ENCODE results near the gene F13A1.

The F13A1 gene

DNA sequence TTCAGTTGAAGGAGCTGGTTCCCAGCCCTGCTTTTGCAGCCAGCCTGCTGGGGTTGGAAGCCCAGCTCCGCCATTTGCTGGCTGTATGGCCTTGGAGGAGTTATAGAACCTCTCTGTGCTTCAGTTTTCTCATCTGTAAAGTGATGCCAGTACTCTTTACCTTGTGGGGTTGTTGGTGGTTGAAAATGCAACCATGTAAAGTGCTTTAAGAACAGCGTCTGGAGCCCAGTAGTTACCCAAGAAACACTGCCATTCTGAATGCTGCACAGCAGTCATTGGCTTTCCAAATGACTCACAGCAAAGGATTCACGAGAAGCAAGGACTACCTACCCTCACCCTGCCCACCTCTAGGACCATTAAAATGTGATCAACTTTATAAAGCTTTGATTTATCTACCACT, 154.4 kb downstream of the F13A1 start:
- Histone ChIP-seq H3K27me3 (ENCODE audit: insufficient read depth, low read length) (no peaks in the 10 kb centered on the region), H3K27ac (ENCODE audit: low read depth, low read length, poor library complexity, severe bottlenecking) (no peak overlapping the region), H3K4me1 (ENCODE audit: insufficient read depth, low read length, severe bottlenecking) (no peaks in the 10 kb centered on the region), H3K9me2 (ENCODE audit: low read depth, low read length) (no peaks in the 10 kb centered on the region), H3K4me2 (ENCODE audit: low read length) (no peak overlapping the region), H3K36me3 (ENCODE audit: insufficient read depth, low read length) (no peaks in the 10 kb centered on the region; the same call in 1 of the 2 replicates), H3K9me3 (ENCODE audit: low read length) (no peaks in the 10 kb centered on the region), H3F3A (ENCODE audit: insufficient read depth, low read length) (no peaks in the 10 kb centered on the region), H3K4me3 (ENCODE audit: low read depth, low read length, poor library complexity, severe bottlenecking) (no peak overlapping the region), H3K79me2 (ENCODE audit: insufficient read depth, low read length) (no peaks in the 10 kb centered on the region), H3K9ac (ENCODE audit: low read length) (no peak overlapping the region), H2AFZ (ENCODE audit: low read length) (no peak overlapping the region), H4K20me1 (ENCODE audit: insufficient read depth, low read length) (no peaks in the 10 kb centered on the region)
- TF ChIP-seq, protein P1, sequence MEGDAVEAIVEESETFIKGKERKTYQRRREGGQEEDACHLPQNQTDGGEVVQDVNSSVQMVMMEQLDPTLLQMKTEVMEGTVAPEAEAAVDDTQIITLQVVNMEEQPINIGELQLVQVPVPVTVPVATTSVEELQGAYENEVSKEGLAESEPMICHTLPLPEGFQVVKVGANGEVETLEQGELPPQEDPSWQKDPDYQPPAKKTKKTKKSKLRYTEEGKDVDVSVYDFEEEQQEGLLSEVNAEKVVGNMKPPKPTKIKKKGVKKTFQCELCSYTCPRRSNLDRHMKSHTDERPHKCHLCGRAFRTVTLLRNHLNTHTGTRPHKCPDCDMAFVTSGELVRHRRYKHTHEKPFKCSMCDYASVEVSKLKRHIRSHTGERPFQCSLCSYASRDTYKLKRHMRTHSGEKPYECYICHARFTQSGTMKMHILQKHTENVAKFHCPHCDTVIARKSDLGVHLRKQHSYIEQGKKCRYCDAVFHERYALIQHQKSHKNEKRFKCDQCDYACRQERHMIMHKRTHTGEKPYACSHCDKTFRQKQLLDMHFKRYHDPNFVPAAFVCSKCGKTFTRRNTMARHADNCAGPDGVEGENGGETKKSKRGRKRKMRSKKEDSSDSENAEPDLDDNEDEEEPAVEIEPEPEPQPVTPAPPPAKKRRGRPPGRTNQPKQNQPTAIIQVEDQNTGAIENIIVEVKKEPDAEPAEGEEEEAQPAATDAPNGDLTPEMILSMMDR (IDR thresholded peaks at IDR 0.05; ENCODE audit: low read length): no peak
- no peak for TF ChIP-seq EZH2 (IDR thresholded peaks at IDR 0.05; ENCODE audit: borderline replicate concordance, low read length)

DNA sequence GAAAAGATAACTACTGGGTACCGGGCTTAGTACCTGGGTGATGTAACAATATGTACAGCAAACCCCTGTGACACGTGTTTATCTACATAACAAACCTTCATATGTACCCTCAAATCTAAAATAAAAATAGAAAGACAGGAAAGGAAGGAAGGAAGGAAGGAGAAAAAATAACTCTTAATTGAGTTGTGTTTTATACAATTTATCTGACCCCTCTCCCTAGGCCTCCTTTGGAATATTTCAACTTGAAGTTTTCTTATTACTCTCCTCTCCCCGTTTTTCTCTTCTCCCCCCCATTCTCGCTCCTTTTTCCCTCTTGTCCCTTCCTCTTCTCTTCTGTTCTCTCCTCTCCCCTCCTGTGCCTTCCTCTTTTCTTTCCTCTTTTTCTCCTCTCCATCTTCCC, 156.1 kb downstream of the F13A1 start:
- no peaks in the 10 kb centered on the region; the same call in 1 of the 2 replicates for H3K36me3 ChIP-seq (ENCODE audit: insufficient read depth, low read length)
- H3K27ac ChIP-seq (ENCODE audit: low read depth, low read length, poor library complexity, severe bottlenecking): no peak overlapping the region
- no peaks in the 10 kb centered on the region for H4K20me1 ChIP-seq (ENCODE audit: insufficient read depth, low read length)
- no peaks in the 10 kb centered on the region for H3K4me1 ChIP-seq (ENCODE audit: insufficient read depth, low read length, severe bottlenecking)
- TF ChIP-seq, protein P1 (IDR thresholded peaks at IDR 0.05; ENCODE audit: low read length): no peak
- TF ChIP-seq EZH2 (IDR thresholded peaks at IDR 0.05; ENCODE audit: borderline replicate concordance, low read length): no peak
- H3F3A ChIP-seq (ENCODE audit: insufficient read depth, low read length): no peaks in the 10 kb centered on the region
- no peak overlapping the region for H3K9ac ChIP-seq (ENCODE audit: low read length)
- H3K4me3 ChIP-seq (ENCODE audit: low read depth, low read length, poor library complexity, severe bottlenecking): no peak overlapping the region
- H2AFZ ChIP-seq (ENCODE audit: low read length): no peak overlapping the region
- no peaks in the 10 kb centered on the region for H3K9me2 ChIP-seq (ENCODE audit: low read depth, low read length)
- H3K79me2 ChIP-seq (ENCODE audit: insufficient read depth, low read length): no peaks in the 10 kb centered on the region
- H3K9me3 ChIP-seq (ENCODE audit: low read length): no peaks in the 10 kb centered on the region
- H3K4me2 ChIP-seq (ENCODE audit: low read length): no peak overlapping the region
- H3K27me3 ChIP-seq (ENCODE audit: insufficient read depth, low read length): no peaks in the 10 kb centered on the region

DNA sequence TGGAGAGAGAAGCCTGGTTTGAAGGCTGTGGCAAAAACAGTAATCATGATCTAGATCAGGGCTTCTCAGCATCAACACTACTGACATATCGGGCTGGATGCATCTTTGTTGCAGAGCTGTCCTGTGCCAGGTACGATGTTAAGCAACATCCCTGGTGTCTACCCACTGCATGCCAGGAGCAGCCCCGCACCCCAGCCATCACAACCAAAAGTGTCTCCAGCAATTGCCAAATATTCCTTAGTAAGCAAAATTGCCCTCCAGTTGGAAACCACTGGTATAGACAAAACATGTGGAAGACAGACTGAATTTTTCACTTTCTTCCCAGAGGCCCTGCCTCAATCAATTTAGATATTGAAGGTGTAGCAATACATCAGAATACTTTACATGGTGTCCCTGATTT, 166.1 kb downstream of the F13A1 start:
- no peaks in the 10 kb centered on the region for H3K36me3 ChIP-seq (ENCODE audit: insufficient read depth, low read length)
- no peaks in the 10 kb centered on the region for H3K4me1 ChIP-seq (ENCODE audit: insufficient read depth, low read length, severe bottlenecking)
- no peaks in the 10 kb centered on the region for H3K27me3 ChIP-seq (ENCODE audit: insufficient read depth, low read length)
- no peak overlapping the region for H2AFZ ChIP-seq (ENCODE audit: low read length)
- no peaks in the 10 kb centered on the region for H3F3A ChIP-seq (ENCODE audit: insufficient read depth, low read length)
- H3K9me2 ChIP-seq (ENCODE audit: low read depth, low read length): no peaks in the 10 kb centered on the region
- no peak for TF ChIP-seq EZH2 (IDR thresholded peaks at IDR 0.05; ENCODE audit: borderline replicate concordance, low read length)
- TF ChIP-seq, protein P1 (IDR thresholded peaks at IDR 0.05; ENCODE audit: low read length): no peak
- H3K9me3 ChIP-seq (ENCODE audit: low read length): no peaks in the 10 kb centered on the region
- no peak overlapping the region for H3K27ac ChIP-seq (ENCODE audit: low read depth, low read length, poor library complexity, severe bottlenecking)
- H3K9ac ChIP-seq (ENCODE audit: low read length): no peak overlapping the region
- H4K20me1 ChIP-seq (ENCODE audit: insufficient read depth, low read length): no peaks in the 10 kb centered on the region
- H3K4me3 ChIP-seq (ENCODE audit: low read depth, low read length, poor library complexity, severe bottlenecking): no peak overlapping the region
- no peaks in the 10 kb centered on the region for H3K79me2 ChIP-seq (ENCODE audit: insufficient read depth, low read length)
- H3K4me2 ChIP-seq (ENCODE audit: low read length): no peak overlapping the region

Data from OCI-LY1 (cell line).